Hepatocyte (in vitro differentiated cells): ENCODE results near the gene RPTOR.

Experiments used
- EZH2 ChIP-seq: fragments of 200-600 bp; sonication (generic); IDR thresholded peaks from 2 replicates; pipeline ENCODE4 v1.6.1; 2016; ENCODE audit warnings: antibody characterized with exemption, mild to moderate bottlenecking, borderline replicate concordance
- TF ChIP-seq, protein P1 (sequence below): fragments of 200-600 bp; sonication (generic); IDR thresholded peaks from 2 replicates; pipeline ENCODE4 v1.5.1; 2016; ENCODE audit warnings: antibody characterized with exemption, mild to moderate bottlenecking; ENCODE audit not compliant: poor library complexity

DNA sequence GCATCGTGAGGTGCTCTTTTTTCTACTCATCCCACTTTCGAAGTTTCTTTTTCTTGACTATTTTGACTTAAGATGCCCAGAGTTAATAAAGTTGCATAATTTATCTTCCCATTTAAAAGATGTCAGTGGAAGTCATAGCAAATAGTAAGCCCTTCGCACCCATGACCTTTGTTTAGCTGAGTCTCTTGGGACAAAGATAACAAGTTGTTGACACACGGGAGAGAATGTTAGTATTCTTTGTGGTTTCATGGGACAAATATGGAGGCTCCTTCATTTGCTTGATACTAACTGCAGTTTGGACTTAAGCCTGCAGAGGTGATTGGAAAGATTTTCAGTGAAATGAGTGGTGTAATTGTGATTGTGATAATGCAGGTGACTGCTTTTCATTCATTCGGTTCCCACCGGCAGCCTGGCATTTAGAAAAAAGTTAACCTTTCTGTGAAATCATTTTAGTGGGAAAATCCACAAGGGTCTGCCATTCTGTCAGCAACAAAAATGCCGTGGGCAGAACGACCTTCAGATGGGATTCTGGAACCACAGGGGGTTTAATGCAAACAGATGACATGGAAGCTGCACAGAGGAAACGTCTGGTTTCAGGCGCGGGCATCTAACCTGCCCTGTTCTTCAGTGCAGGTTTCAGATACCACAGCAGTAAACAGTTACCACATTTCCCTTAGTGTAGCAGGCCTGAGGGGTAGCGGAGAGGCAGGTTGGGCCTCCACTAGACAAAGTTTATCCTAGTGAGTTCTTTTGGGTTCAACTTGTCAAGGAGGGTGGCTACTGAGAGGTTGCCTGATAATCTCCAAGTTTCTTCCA lies 123.0 kb downstream of the RPTOR start:
- TF ChIP-seq, protein P1, sequence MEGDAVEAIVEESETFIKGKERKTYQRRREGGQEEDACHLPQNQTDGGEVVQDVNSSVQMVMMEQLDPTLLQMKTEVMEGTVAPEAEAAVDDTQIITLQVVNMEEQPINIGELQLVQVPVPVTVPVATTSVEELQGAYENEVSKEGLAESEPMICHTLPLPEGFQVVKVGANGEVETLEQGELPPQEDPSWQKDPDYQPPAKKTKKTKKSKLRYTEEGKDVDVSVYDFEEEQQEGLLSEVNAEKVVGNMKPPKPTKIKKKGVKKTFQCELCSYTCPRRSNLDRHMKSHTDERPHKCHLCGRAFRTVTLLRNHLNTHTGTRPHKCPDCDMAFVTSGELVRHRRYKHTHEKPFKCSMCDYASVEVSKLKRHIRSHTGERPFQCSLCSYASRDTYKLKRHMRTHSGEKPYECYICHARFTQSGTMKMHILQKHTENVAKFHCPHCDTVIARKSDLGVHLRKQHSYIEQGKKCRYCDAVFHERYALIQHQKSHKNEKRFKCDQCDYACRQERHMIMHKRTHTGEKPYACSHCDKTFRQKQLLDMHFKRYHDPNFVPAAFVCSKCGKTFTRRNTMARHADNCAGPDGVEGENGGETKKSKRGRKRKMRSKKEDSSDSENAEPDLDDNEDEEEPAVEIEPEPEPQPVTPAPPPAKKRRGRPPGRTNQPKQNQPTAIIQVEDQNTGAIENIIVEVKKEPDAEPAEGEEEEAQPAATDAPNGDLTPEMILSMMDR, result no peak
- no peak for TF ChIP-seq EZH2
